ENCODE results near the gene DSCAML1.

GRCh38 chr11:117497206-117497951 is 299.6 kb downstream of the DSCAML1 start:
- TF ChIP-seq POLR2AphosphoS5 (IDR thresholded peaks at IDR 0.05; ENCODE audit: low read length) (no peak), CBX3 (IDR thresholded peaks at IDR 0.05; ENCODE audit: borderline replicate concordance, low read depth) (no peak), HDAC2 (IDR thresholded peaks at IDR 0.05) (no peak), CHD4 (IDR thresholded peaks at IDR 0.05) (no peak), TCF12 (IDR thresholded peaks at IDR 0.05; ENCODE audit: low read depth, low read length) (no peak), NFIC (IDR thresholded peaks at IDR 0.05; ENCODE audit: low read depth, low read length) (no peak), CTCF (IDR thresholded peaks at IDR 0.05 in 2 of 3, conservative IDR thresholded peaks at IDR 0.05 in 1 of 3; ENCODE audit: control insufficient read depth in 2 of 3, extremely low read depth in 1 of 3, insufficient read depth in 1 of 3, low read depth in 3 of 3, low read length in 3 of 3) (no peak), PAX5 (IDR thresholded peaks at IDR 0.05; ENCODE audit: borderline replicate concordance, low read depth, low read length) (no peak), RCOR1 (conservative IDR thresholded peaks at IDR 0.05; ENCODE audit: low read depth, low read length) (no peak), PRDM15 (CRISPR knock-in tag; IDR thresholded peaks at IDR 0.05) (no peak), EP300 (IDR thresholded peaks at IDR 0.05; ENCODE audit: borderline replicate concordance in 1 of 2, control insufficient read depth in 1 of 2, low read depth in 2 of 2, low read length in 2 of 2) (no peak)
- TF ChIP-seq, protein P1, sequence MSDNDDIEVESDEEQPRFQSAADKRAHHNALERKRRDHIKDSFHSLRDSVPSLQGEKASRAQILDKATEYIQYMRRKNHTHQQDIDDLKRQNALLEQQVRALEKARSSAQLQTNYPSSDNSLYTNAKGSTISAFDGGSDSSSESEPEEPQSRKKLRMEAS (IDR thresholded peaks at IDR 0.05; ENCODE audit: low read depth, low read length), result no peak
- TF ChIP-seq, protein P2, sequence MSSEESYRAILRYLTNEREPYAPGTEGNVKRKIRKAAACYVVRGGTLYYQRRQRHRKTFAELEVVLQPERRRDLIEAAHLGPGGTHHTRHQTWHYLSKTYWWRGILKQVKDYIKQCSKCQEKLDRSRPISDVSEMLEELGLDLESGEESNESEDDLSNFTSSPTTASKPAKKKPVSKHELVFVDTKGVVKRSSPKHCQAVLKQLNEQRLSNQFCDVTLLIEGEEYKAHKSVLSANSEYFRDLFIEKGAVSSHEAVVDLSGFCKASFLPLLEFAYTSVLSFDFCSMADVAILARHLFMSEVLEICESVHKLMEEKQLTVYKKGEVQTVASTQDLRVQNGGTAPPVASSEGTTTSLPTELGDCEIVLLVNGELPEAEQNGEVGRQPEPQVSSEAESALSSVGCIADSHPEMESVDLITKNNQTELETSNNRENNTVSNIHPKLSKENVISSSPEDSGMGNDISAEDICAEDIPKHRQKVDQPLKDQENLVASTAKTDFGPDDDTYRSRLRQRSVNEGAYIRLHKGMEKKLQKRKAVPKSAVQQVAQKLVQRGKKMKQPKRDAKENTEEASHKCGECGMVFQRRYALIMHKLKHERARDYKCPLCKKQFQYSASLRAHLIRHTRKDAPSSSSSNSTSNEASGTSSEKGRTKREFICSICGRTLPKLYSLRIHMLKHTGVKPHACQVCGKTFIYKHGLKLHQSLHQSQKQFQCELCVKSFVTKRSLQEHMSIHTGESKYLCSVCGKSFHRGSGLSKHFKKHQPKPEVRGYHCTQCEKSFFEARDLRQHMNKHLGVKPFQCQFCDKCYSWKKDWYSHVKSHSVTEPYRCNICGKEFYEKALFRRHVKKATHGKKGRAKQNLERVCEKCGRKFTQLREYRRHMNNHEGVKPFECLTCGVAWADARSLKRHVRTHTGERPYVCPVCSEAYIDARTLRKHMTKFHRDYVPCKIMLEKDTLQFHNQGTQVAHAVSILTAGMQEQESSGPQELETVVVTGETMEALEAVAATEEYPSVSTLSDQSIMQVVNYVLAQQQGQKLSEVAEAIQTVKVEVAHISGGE (CRISPR knock-in tag; IDR thresholded peaks at IDR 0.05), result no peak

Data from GM12878 (cell line).